H1 (cell line): ENCODE measurements around the gene IQCK. TPM values are rescaled to one million over a fixed set of nuclear protein-coding genes. Genes with fewer than 3 reads are reported as not detected.

Source experiments
- POLR2AphosphoS5 ChIP-seq: IDR thresholded peaks from 2 replicates; pipeline ENCODE4 v1.6.1; 2011; ENCODE audit warnings: low read depth, low read length
- polyA plus RNA-seq, 7 experiments: library from polyadenylated mRNA; depleted of rRNA in 3 of 7; stranded (reverse) in 5 of 7; unstranded in 2 of 7; fragments of >200 nt in 5 of 7; fragments of 200-250 nt in 2 of 7; gene quantifications; 1 replicate in 5 of 7; 2 replicates in 1 of 7; 4 replicates in 1 of 7; pipeline versions ENCODE4 v1.2.1 to v1.2.3, GENCODE V29; 2011 to 2013; ENCODE audit warnings: missing spikeins in 2 of 7, mixed read lengths in 2 of 7
- total RNA-seq: library from RNA; stranded (reverse); fragmentation: NEBNext Ultra II Directional; extraction: Animal tissue kit (Norgen Biotek cat#: 25700); gene quantifications from 2 replicates; pipeline ENCODE4 v1.2.1, GENCODE V29; 2021

Gene IQCK
- total and polyA plus RNA-seq, 2 of the 8 experiments (the other 6 are each of a cell fraction or from before 2014, with no cell fraction given) = 6.2 to 9.3 TPM

DNA sequence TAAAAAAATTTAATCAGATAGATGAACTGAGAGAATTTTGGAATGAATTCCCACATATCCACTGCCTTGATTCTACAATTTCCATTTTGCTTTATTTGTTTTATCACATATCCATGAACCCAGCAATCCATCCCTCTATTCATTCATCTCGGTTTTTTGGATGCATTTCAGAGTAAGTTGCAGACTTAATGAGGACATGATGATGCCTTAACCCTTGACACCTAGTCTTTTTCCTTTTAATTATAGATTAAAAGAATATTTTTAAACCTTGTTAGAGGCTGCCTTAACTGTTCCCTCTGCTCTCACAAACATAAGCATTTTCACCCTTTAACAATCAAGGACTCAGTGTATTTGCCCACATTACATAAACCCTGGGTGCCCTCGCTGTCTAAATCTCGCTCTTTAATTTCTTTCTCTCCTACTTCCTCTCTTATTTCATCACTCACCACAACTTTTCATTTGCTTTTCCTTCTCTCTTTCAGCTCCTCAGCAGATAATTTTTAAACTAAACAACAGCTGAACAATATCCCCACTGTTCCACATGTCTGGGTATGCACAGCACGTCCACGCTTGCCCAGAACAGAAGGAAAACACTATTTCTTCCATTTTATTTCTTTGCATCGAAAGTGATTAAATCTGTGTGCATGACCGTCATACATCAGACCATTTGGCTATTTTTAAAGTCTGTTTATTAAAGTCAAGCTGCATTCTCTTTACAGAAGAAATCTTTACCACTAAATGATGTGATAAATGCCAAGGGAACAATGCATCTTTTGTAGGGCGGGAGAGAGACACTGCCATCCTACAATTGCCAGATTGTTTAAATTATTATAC, 39.9 kb downstream of the IQCK start (continued):
- no peak for TF ChIP-seq POLR2AphosphoS5
